Activated CD8-positive, alpha-beta memory T cell treated with anti-CD3 and anti-CD28 coated beads for 36 hours (primary cell): ENCODE measurements around the gene NDUFV3. TPM values are rescaled to one million over a fixed set of nuclear protein-coding genes. Genes with fewer than 3 reads are reported as not detected.
"Not testable (repeated sequence)": the region's sequence is repeated elsewhere in the genome, so short reads cannot be mapped to it uniquely, and the experiment has no call there.

Experiments used
- CTCF ChIA-PET: fragments of 350-600 bp; sonication (Branson Sonifier 250); formaldehyde crosslinking; loops from one replicate; lab custom pipeline; 2021; ENCODE audit warnings: antibody characterized with exemption; lab: Charles Lee
- POLR2A ChIA-PET: fragments of 350-600 bp; sonication (Branson Sonifier 250); formaldehyde crosslinking; loops from one replicate; lab custom pipeline; 2021; ENCODE audit warnings: antibody characterized with exemption; lab: Charles Lee
- total RNA-seq, 2 experiments: library from RNA; stranded (reverse); gene quantifications; one replicate each; pipeline ENCODE4 v1.2.3, GENCODE V29; 2021

The NDUFV3 gene
- 10 to 100 TPM; 36.0 to 38.1 TPM for total RNA-seq

DNA sequence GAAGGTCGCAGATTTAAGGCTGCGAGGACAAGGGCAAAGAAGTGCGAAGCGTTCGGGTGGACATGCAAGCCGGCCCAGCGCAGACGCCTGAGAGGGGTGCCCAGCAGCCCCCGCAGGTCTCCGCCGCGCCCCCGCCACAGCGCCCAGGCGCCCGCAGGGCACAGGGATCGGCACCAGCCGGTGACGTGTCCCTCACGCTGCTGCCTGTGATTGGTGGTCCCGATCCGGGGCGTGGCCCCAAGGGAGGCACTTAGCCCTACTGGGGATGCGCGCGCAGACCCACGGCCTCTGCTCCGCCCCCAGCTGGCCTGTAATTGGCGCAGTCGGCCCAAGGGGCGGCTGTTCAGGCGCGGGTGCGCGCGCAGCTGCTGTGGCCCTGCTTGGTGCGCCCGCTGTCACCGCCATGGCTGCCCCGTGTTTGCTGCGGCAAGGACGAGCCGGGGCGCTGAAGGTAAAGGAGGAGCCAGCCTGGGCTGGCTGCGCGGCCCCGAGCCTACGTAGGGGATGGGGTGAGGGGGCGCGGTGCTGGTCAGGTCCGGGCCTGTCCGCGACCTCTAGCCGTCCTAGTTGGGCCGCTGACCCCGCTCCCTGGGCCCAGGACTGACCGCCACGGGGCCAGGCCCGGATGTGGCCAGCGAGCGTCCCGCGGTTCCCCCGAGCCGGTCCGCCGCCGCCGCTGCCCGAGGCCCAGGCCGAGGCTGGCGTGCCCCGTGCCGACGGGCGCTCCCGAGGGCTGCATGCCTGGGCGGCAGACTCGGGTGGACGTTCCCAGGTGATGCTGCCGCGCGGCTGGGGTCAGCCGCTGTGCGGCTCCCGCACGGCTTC lies at the start of gene NDUFV3:
Gene NDUFV3 (plus strand): TSS at position 379 of the 825 bp plus-strand sequence. CDS start 25 bp downstream, at position 404.
- ChIA-PET CTCF (no interaction called here), POLR2A (interaction anchor here (1.1 to 1.7 kb wide), 4 partner anchors 11 to 18 kb away, joined by 3 to 7 read pairs (median 4); no protein-coding TSS in a partner anchor)

DNA sequence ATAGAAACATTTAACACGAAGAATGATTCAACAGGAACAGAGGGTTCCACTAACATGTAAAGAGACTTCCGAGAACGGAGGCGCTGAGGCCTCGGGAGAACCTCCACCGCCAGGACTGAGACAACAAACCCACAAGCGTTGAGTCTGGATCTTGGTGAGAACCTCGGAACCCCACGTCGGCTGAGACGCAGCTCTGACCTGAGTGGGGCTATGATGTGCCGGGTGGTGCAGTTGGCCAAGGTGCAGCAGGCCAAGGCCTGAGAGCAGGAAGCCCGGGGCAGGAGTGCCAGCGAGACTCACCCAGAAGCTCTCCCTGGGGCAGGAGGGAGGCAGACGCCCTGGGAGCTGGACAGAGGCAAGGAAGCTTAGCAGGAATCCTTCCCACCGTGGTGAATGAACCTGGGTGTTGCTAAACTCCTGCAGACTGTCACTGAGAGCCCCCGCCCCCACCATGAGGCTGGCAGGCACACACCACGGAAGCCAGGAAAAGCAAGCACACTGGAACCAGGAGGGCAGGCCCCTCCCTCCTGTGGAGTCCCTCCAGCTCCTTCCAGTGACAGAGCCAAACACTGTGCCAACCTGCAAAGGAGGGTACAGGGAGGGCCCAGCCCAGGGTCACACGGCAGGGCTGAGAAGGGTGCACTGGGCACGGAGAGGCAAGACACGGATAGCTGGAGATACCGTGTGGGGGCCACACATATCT lies 48.5 kb upstream of the NDUFV3 start:
- POLR2A ChIA-PET: no interaction called here
- CTCF ChIA-PET: no interaction called here

- ChIA-PET POLR2A (no interaction called here), CTCF (no interaction called here)
Measured at GRCh38 chr21:42845296-42845965, 47.7 kb upstream of the NDUFV3 start.

DNA sequence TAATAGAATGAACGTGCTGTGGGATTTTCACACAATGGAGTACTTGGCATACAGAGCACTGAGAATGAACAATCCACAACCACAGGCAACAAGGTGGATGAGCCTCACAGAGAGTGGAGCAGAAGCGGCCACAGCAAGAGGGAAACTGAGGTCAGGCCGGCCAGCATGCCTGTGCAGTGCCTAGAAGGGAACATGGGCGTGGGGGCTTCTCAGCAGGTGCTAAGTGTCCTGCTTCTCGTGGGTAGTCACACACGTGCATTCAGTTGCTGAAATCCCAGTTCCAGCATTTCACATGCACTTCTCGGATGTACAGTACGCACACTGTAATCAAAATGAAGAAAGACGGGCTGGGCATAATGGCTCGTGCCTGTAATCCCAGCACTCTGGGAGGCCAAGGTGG lies 46.9 kb upstream of the NDUFV3 start:
- CTCF ChIA-PET: no interaction called here
- POLR2A ChIA-PET: no interaction called here

DNA sequence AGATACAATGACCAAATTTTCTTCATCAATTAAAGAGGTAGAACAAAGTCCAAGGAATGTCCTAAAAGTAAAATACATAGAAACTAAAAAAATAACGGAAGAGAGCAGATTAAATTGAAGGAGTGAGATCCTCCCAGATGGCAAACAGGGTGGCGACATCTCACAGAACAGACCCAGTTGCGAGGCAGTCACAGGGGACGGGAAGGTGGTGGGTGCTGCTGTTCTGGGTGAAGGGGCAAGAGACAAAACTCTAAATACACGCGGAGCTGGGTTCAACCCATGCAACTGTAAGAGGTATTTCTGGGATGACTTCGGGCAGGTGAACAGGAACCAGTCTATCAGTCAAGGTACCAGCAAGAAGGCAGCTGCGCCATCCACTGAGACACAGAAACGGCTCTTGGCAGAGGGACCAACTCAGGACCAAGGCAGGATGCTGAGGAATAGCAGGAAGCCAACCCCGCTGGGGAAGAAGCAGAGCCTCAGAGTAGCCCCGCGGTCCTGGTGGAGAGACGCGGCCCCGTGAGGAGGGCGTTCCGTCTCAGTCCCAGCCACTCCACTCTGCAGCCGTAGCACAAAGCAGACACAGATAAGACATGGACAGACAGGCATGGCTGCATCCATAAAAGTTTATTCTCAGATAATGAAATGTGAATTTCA lies 45.9 kb upstream of the NDUFV3 start:
- ChIA-PET CTCF (no interaction called here), POLR2A (no interaction called here)

DNA sequence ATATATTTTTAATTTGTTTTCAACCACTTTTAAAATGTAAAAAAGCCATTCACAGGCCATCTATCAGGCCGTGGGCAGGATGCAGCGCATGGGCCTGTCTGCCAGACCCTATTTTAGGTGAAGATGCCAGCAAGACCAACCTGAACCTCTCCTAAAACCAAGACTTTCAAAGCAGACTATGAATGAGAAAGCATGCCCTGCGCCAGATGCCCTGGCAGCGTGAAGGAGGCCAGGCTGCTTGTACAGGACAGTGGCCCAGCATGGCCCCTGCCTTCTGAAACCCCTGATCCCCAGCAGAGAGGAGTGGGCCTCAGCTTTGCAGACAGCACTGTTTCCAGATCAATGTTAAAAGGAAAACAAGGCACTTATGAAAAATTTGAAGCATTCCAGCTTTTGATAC lies 45.4 kb upstream of the NDUFV3 start:
- ChIA-PET POLR2A (no interaction called here), CTCF (no interaction called here)

DNA sequence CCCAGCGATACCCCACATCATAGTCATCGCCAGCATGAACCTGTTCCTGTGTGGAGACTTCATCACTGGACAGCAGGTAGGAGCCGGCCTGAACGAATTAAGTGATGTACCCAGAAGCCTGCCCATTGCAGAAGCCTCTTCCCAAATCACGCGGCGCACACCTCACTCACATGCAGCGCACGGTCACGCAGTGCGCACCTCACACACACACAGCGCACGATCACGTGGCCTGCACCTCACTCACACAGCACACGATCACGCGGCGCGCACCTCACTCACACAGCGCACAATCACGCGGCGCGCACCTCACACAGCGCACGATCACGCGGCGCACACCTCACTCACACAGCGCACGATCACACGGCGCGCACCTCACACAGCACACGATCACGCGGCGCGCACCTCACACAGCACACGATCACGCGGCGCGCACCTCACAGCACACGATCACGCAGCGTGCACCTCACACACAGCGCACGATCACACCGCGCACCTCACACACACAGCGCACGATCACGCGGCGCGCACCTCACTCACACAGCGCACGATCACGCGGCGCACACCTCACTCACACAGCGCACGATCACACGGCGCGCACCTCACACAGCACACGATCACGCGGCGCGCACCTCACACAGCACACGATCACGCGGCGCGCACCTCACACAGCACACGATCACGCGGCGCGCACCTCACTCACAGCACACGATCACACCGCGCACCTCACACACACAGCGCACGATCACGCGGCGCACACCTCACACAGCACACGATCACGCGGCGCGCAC lies 44.8 kb upstream of the NDUFV3 start:
- CTCF ChIA-PET, POLR2A ChIA-PET: not testable (repeated sequence)

DNA sequence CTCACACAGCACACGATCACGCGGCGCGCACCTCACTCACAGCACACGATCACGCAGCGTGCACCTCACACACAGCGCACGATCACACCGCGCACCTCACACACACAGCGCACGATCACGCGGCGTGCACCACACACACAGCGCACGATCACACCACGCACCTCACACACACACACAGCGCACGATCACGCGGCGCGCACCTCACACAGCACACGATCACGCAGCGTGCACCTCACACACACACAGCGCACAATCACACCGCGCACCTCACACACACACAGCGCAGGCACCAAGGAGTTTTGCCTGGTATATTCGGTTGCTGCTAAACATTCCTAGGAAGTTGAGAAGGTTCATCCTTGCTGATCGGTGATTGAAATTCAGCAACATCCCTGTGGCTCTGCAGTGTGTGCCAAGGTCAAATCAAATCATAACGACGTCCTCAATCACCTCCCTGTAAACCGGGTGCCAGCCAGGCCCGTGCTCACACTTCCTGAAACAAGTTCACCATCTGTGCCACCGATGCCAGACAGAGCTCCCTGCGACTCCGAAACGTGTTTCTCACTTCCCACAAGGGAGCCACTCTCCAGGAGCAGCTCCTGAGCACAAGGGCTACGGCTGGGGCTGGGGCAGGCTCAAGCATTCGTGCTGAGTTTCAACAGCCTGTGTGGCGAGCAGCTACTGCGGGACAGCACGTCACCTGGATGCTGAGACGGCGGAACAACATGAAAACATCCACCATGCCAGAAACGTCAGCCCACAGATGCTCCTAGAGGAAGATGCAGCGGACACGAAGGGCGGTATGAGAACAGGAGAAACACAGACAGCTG lies 44.0 kb upstream of the NDUFV3 start:
- POLR2A ChIA-PET: no interaction called here
- CTCF ChIA-PET: no interaction called here

DNA sequence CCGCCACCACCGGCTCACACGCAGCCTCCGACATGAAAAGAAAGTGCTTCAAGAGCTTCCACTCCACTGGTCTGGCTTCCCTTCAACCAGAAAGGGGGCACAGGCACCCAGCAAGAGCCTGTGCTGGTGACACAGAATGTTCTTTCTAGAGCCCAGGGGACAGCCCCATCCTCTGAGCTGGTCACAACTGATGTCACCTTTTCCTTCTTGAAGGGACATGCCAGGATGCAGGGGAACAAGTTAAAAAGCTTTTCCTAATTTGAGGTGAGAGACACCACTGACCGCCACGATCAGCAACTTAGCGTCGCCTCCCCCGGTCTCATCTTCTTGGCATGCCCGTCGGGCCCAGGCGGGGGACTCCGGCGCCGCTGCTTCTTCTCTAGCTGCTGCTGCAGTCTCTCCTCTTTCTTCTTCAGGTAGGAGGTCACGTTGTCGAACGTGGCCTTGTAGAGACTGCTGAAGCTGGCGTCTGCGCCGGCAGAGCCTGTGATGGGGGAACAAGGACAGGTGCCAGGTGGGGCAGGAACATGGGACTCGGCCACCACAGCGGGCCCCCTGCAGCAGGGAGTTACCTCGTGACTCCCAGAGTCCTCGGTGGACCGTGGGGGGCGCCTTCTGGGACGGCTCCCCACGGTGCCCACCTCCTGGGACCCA lies 43.2 kb upstream of the NDUFV3 start:
- CTCF ChIA-PET: no interaction called here
- POLR2A ChIA-PET: interaction anchor here (0.6 kb wide), 1 partner anchor 89 kb away, joined by 3 read pairs; no protein-coding TSS in a partner anchor

- ChIA-PET POLR2A (no interaction called here), CTCF (no interaction called here)
Measured at GRCh38 chr21:42850463-42850862, 42.6 kb upstream of the NDUFV3 start.

DNA sequence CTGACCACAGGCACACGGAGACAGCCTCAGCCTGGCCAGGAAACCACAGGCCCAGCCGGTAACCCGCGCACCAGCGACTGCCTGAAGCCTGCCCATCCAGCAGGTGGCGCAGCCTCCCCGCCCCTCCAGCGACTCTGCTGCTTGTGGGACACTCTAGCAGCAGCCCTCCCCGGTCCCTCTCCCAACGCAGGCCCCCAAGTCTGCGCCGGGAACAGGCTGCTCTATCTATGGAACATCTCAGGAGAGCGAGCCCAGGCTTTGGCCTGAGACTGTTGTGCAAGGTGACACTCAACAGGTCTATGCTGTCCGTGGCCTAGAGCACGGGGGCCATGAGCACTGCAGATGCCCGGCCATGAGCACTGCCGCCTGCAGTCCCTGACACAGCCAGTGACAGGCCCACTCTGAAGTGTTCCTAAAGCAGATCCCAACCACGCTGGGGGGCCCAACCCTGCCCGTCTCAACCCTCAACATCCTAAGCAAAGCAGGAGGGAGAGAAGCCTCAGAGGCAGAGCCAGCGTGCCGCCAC lies 42.2 kb upstream of the NDUFV3 start:
- ChIA-PET POLR2A (no interaction called here), CTCF (interaction anchor here (0.9 kb wide), 1 partner anchor 25 kb away, joined by 3 read pairs; no protein-coding TSS in a partner anchor)

GRCh38 chr21:42851812-42852665 lies 41.1 kb upstream of the NDUFV3 start:
- ChIA-PET CTCF (interaction anchor here (0.8 to 0.9 kb wide), 2 partner anchors 17 to 24 kb away, joined by 3 read pairs; no protein-coding TSS in a partner anchor), POLR2A (interaction anchor here (0.6 kb wide), 1 partner anchor 21 kb away, joined by 4 read pairs; no protein-coding TSS in a partner anchor)

DNA sequence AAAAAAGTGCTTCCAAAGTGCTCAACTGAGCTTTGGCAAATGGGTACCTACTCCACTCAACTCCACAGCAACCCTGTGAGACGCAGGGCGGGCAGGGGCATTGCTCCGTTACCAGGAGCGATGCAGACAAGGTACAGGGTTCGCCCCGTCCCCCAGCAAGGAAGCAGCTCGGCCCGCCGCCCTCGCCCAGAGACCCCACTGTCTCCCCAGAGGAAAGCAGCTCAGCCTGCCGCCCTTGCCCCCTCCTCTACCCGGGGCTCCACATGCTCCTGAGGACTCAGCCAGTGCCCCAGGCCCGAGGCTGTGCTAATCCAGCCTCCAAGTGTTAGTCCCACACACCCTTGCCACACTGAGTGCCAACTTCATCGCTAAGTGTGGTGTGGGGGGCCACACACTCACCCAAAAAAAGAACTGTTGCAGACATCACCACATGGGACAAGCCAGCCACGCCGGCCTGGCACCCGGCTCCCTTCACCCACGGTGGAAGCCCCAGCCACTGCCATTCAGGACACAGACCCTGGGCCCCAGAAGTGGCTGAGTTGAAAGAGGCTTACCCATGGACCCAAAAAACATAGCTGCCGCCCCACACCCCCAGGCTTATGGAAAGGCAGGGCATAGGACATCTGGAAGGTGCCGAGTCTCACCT lies 40.1 kb upstream of the NDUFV3 start:
- CTCF ChIA-PET: interaction anchor here (0.8 kb wide), 1 partner anchor 18 kb away, joined by 3 read pairs; no protein-coding TSS in a partner anchor
- POLR2A ChIA-PET: no interaction called here

GRCh38 chr21:42853621-42854020 lies 39.5 kb upstream of the NDUFV3 start:
- CTCF ChIA-PET: no interaction called here
- POLR2A ChIA-PET: no interaction called here

DNA sequence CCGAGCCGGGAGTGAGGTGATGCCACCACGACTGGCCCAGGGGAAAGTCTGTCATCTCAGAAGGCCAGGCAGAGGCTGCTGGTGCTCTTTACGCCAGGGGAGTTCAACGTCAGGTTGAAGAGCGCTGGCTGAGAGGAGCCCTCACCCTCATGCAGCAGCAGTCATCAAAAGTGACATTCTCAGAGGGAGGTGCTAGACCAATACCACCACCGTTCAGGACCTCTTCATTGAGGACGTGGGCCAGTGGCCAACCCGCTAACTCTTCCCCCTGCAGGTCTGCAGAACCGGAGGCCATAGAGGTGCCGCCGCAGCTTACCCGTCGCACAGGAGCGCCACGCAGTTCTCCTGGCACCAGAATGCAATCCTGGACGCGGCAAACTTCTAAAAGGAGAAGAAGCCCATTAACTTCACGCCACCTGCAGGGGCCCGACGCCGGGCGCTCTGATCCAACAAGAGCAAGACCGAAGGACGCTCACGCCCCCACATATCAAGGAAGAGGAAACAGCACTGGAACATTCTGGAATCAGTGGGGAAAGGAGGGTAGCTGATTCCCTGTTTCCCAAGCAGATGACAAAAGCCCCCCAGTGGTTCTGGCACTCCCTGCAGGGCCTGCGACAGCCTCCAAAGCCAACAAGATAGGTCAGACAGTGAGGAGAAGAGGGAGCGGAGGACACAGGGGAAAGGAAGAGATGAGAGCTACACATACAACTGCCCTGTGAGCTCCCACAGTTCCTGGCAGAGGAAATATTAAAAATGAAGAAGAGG lies 38.7 kb upstream of the NDUFV3 start:
- ChIA-PET CTCF (no interaction called here), POLR2A (no interaction called here)
